ENCODE measurements around the gene YPEL3.

Gene YPEL3

DNA sequence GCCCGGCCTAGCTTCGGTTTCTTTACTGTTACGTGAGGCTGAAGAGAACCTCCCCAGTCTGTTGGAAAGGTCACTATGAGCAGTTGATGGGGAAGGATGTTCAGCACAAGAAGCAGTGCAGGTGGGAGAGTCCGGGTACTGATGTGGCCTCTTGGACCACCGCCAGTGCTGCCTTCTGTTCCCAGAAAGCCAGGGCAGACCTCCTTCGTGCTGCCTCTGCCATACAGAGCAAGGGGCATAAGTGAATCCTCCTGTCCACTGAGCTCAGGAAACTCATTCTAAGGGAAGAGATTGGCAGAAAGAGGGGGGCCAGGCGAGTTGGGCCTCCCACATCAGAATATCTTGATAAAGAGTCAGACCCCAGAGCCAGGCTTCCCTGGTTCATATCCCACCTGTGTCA lies 16.5 kb downstream of the YPEL3 start:
- H3K4me1 ChIP-seq (ENCODE audit: control insufficient read depth, insufficient read depth, low read length, poor library complexity, severe bottlenecking) = peaks cover 11% of the 10 kb centered on the region
- H3K4me3 ChIP-seq (ENCODE audit: extremely low read depth, insufficient read depth, low read length, poor library complexity, severe bottlenecking) = no peak overlapping the region
- WGBS, 2 experiments (ENCODE audit: insufficient coverage in 2 of 2) = 92 to 95% methylated on average over 6 to 7 of the region's 7 CpGs
- no peak overlapping the region for H3K27ac ChIP-seq (ENCODE audit: low read depth, low read length, severe bottlenecking)
- H3K9me3 ChIP-seq (ENCODE audit: control insufficient read depth, low read length) = no peaks in the 10 kb centered on the region
- peaks cover 76% of the 10 kb centered on the region for H3K36me3 ChIP-seq (ENCODE audit: control insufficient read depth, insufficient read depth, low read length)

- Histone ChIP-seq H3K27ac (ENCODE audit: low read depth, low read length, severe bottlenecking) (no peak overlapping the region), H3K9me3 (ENCODE audit: control insufficient read depth, low read length) (no peaks in the 10 kb centered on the region), H3K4me1 (ENCODE audit: control insufficient read depth, insufficient read depth, low read length, poor library complexity, severe bottlenecking) (peaks cover 11% of the 10 kb centered on the region), H3K36me3 (ENCODE audit: control insufficient read depth, insufficient read depth, low read length) (peaks cover 68% of the 10 kb centered on the region), H3K4me3 (ENCODE audit: extremely low read depth, insufficient read depth, low read length, poor library complexity, severe bottlenecking) (no peak overlapping the region)
- WGBS, 2 experiments (ENCODE audit: insufficient coverage in 2 of 2) = 93 to 97% methylated on average over 7 of the region's 7 CpGs
Measured at GRCh38 chr16:30078744-30079143, 17.3 kb downstream of the YPEL3 start.

- no peak overlapping the region for H3K4me3 ChIP-seq (ENCODE audit: extremely low read depth, insufficient read depth, low read length, poor library complexity, severe bottlenecking)
- H3K9me3 ChIP-seq (ENCODE audit: control insufficient read depth, low read length) = no peaks in the 10 kb centered on the region
- H3K27ac ChIP-seq (ENCODE audit: low read depth, low read length, severe bottlenecking) = no peak overlapping the region
- peaks cover 63% of the 10 kb centered on the region for H3K36me3 ChIP-seq (ENCODE audit: control insufficient read depth, insufficient read depth, low read length)
- H3K4me1 ChIP-seq (ENCODE audit: control insufficient read depth, insufficient read depth, low read length, poor library complexity, severe bottlenecking) = peaks cover 11% of the 10 kb centered on the region
- WGBS, 2 experiments (ENCODE audit: insufficient coverage in 2 of 2) = 92 to 98% methylated on average over 6 of the region's 6 CpGs
Measured at GRCh38 chr16:30077656-30078055, 18.4 kb downstream of the YPEL3 start.

- Histone ChIP-seq H3K4me1 (ENCODE audit: control insufficient read depth, insufficient read depth, low read length, poor library complexity, severe bottlenecking) (peaks cover 11% of the 10 kb centered on the region), H3K27ac (ENCODE audit: low read depth, low read length, severe bottlenecking) (peak overlapping the region; percentile 81), H3K9me3 (ENCODE audit: control insufficient read depth, low read length) (no peaks in the 10 kb centered on the region), H3K4me3 (ENCODE audit: extremely low read depth, insufficient read depth, low read length, poor library complexity, severe bottlenecking) (peak overlapping the region; percentile 95), H3K36me3 (ENCODE audit: control insufficient read depth, insufficient read depth, low read length) (peaks cover 64% of the 10 kb centered on the region)
- WGBS, 2 experiments (ENCODE audit: insufficient coverage in 2 of 2) = 5 to 6% methylated on average over 31 to 32 of the region's 33 CpGs
Measured at GRCh38 chr16:30076276-30076791, 19.7 kb downstream of the YPEL3 start.

DNA sequence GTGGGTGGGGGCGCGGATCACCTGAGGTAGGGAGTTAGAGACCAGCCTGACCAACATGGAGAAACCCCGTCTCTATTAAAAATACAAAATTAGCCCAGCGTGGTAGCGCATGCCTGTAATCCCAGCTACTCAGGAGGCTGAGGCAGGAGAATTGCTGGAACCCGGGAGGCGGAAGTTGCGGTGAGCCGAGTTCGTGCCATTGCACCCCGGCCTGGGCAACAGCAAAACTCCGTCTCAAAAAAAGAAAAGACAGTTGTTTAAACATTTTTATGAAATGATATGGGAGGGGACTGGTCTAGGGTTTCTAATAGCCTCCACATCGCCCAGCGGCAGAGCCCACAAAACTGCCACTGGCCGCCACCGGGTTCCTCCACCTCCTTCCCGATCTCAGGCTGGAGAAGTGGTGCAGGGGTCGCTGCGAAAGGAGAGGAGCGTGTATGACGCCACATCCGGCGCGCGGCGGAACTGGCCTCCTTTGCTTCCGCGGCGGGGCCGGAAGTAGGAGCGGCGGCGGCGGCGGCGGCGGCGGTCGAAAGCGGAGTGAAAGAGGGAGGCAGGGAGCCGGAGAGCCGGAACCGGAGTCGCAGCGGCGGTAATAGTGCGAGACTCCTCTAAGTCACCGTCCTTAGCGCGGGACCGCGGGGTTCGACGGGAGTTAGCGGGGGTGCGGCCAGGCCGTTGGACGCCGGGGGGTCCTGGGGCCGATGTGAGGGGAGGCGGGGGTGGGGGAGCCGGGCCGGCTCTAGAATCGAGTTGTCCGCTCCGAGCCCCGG lies 20.3 kb downstream of the YPEL3 start, which contains the start of gene PPP4C:
Gene PPP4C, plus strand, starts transcription at position 492 of the 773 bp plus-strand sequence. CDS start 384 bp downstream, outside the sequence.
- 2 to 9% methylated on average over 37 to 60 of the region's 67 CpGs for WGBS, 2 experiments (ENCODE audit: insufficient coverage in 2 of 2)
- Histone ChIP-seq H3K27ac (ENCODE audit: low read depth, low read length, severe bottlenecking) (peak within 1 kb of the TSS; percentile 81), H3K9me3 (ENCODE audit: control insufficient read depth, low read length) (no peaks in the 10 kb centered on the region), H3K4me3 (ENCODE audit: extremely low read depth, insufficient read depth, low read length, poor library complexity, severe bottlenecking) (peak within 1 kb of the TSS; percentile 95), H3K36me3 (ENCODE audit: control insufficient read depth, insufficient read depth, low read length) (peaks cover 64% of the 10 kb centered on the region), H3K4me1 (ENCODE audit: control insufficient read depth, insufficient read depth, low read length, poor library complexity, severe bottlenecking) (peaks cover 11% of the 10 kb centered on the region)

- Histone ChIP-seq H3K9me3 (ENCODE audit: control insufficient read depth, low read length) (no peaks in the 10 kb centered on the region), H3K4me3 (ENCODE audit: extremely low read depth, insufficient read depth, low read length, poor library complexity, severe bottlenecking) (no peak overlapping the region), H3K4me1 (ENCODE audit: control insufficient read depth, insufficient read depth, low read length, poor library complexity, severe bottlenecking) (peaks cover 24% of the 10 kb centered on the region), H3K27ac (ENCODE audit: low read depth, low read length, severe bottlenecking) (no peak overlapping the region), H3K36me3 (ENCODE audit: control insufficient read depth, insufficient read depth, low read length) (peaks cover 66% of the 10 kb centered on the region)
Measured at GRCh38 chr16:30070490-30070889, 25.5 kb downstream of the YPEL3 start.

GRCh38 chr16:30069611-30070462 lies 26.2 kb downstream of the YPEL3 start:
- peaks cover 22% of the 10 kb centered on the region for H3K4me1 ChIP-seq (ENCODE audit: control insufficient read depth, insufficient read depth, low read length, poor library complexity, severe bottlenecking)
- no peak overlapping the region for H3K27ac ChIP-seq (ENCODE audit: low read depth, low read length, severe bottlenecking)
- no peaks in the 10 kb centered on the region for H3K9me3 ChIP-seq (ENCODE audit: control insufficient read depth, low read length)
- no peak overlapping the region for H3K4me3 ChIP-seq (ENCODE audit: extremely low read depth, insufficient read depth, low read length, poor library complexity, severe bottlenecking)
- 96% methylated on average over 22 to 27 of the region's 31 CpGs for WGBS, 2 experiments (ENCODE audit: insufficient coverage in 2 of 2)
- H3K36me3 ChIP-seq (ENCODE audit: control insufficient read depth, insufficient read depth, low read length) = peaks cover 66% of the 10 kb centered on the region

DNA sequence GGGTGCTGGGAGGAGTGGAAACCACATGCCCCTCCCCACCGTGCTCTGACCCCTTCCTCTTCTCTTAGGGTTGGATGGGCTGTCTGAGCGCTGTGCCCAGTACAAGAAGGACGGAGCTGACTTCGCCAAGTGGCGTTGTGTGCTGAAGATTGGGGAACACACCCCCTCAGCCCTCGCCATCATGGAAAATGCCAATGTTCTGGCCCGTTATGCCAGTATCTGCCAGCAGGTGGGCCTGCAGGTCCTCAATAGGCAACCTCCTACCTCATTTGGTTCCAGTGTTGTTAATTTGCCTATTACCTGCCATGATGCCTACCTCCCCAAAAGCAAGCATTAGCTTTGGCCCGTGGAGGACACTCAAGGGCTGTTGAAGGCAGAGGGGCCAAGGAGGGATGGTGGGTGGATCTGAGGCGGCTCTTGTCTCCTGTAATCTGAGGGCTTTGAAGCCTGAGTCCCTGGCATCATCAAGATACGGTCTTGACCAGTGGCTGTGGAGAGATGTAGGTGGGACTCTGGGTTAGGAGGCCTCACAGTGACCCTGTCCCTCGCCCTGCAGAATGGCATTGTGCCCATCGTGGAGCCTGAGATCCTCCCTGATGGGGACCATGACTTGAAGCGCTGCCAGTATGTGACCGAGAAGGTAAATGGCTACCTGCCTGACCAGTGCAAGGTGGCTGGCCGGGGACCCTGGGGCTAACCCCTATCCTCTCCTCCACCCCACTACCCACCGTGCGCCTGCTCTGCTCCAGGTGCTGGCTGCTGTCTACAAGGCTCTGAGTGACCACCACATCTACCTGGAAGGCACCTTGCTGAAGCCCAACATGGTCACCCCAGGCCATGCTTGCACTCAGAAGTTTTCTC lies 27.0 kb downstream of the YPEL3 start:
- H3K9me3 ChIP-seq (ENCODE audit: control insufficient read depth, low read length) = no peaks in the 10 kb centered on the region
- peaks cover 22% of the 10 kb centered on the region for H3K4me1 ChIP-seq (ENCODE audit: control insufficient read depth, insufficient read depth, low read length, poor library complexity, severe bottlenecking)
- H3K27ac ChIP-seq (ENCODE audit: low read depth, low read length, severe bottlenecking) = no peak overlapping the region
- peaks cover 66% of the 10 kb centered on the region for H3K36me3 ChIP-seq (ENCODE audit: control insufficient read depth, insufficient read depth, low read length)
- no peak overlapping the region for H3K4me3 ChIP-seq (ENCODE audit: extremely low read depth, insufficient read depth, low read length, poor library complexity, severe bottlenecking)
- 95 to 100% methylated on average over 12 to 14 of the region's 17 CpGs for WGBS, 2 experiments (ENCODE audit: insufficient coverage in 2 of 2)

DNA sequence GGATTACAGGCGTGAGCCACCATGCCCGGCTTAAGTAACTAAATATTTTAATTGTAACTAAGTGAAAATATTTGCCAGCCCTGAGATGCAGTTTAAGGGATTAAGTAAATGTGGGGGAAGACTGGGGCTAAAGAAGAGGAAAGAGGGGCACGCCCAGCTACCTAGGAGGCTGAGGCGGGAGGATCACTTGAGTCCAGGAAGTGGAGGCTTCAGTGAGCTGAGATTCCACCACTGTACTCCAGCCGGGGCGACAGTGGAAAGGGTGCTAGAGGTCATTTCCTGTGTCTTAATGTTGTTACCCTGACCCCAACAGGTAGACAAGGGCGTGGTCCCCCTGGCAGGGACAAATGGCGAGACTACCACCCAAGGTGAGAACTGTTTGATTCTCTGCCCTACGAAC lies 27.7 kb downstream of the YPEL3 start:
- 96 to 99% methylated on average over 7 to 9 of the region's 9 CpGs for WGBS, 2 experiments (ENCODE audit: insufficient coverage in 2 of 2)
- Histone ChIP-seq H3K4me3 (ENCODE audit: extremely low read depth, insufficient read depth, low read length, poor library complexity, severe bottlenecking) (no peak overlapping the region), H3K36me3 (ENCODE audit: control insufficient read depth, insufficient read depth, low read length) (peaks cover 66% of the 10 kb centered on the region), H3K27ac (ENCODE audit: low read depth, low read length, severe bottlenecking) (no peak overlapping the region), H3K4me1 (ENCODE audit: control insufficient read depth, insufficient read depth, low read length, poor library complexity, severe bottlenecking) (peaks cover 28% of the 10 kb centered on the region), H3K9me3 (ENCODE audit: control insufficient read depth, low read length) (no peaks in the 10 kb centered on the region)

- no peaks in the 10 kb centered on the region for H3K9me3 ChIP-seq (ENCODE audit: control insufficient read depth, low read length)
- WGBS, 2 experiments (ENCODE audit: insufficient coverage in 2 of 2) = 94 to 96% methylated on average over 3 to 5 of the region's 6 CpGs
- peaks cover 60% of the 10 kb centered on the region for H3K36me3 ChIP-seq (ENCODE audit: control insufficient read depth, insufficient read depth, low read length)
- no peak overlapping the region for H3K27ac ChIP-seq (ENCODE audit: low read depth, low read length, severe bottlenecking)
- peak overlapping the region; percentile 97 for H3K4me3 ChIP-seq (ENCODE audit: extremely low read depth, insufficient read depth, low read length, poor library complexity, severe bottlenecking)
- H3K4me1 ChIP-seq (ENCODE audit: control insufficient read depth, insufficient read depth, low read length, poor library complexity, severe bottlenecking) = peaks cover 31% of the 10 kb centered on the region
Measured at GRCh38 chr16:30067584-30067916, 28.5 kb downstream of the YPEL3 start.
